Stimulated activated CD8-positive, alpha-beta memory T cell treated with anti-CD3 and anti-CD28 coated beads, Interleukin-15, amount 100 ng/mL, for 48 hours (primary cell): ENCODE measurements around the gene INPP5D.
A peak's percentile ranks its signal among the peaks of the same experiment; 100 is the strongest.
"Not testable (repeated sequence)": the region's sequence is repeated elsewhere in the genome, so short reads cannot be mapped to it uniquely, and the experiment has no call there.

Experiments
- DNase-seq, 2 donors: peaks; one replicate each; pipeline ENCODE4 v3.0.0-alpha.2; 2020; ENCODE audit warnings: low read depth in 2 of 2

INPP5D gene

DNA sequence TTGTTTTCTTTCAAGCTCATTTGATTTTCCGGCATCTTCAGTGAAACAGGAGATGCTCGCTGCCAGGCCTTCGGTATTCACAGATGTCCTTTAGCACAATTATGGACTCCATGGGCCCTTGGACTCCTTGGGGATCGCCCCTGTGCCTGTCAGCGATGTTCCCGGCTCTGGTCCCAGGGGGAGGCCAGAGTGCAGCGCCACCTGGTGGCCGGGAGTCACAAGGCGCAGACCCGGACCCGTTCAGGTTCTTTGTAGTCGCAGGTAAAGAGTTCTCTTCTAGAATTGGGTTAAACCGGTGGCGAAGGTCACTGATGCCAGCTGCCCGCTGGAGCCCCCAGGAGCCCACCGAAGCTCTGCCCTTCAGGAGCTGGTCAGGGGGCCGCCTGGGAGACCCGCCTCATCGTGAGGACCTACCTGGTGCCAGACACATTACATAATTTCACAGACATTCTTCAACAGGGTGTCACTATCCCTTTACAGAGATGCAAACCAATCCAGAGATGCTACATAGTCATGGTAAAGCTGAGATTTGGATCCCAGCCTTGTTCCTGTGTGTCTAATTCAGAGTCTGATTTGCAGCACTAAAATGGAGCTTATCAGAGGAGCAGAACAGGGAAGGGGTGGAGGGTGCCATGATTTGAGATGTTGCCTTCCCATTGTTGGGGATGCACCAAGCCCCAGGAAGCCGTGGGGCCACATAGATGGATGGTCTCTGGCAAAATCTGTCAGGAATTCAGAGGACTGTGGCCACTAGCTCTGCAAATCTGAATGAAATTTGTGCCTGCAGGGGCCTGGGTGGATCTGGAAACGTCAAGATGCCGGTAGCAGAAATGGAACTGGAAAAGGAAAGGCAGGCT is 6.0 kb upstream of the INPP5D start:
- DNase-seq = peak; percentile 58 to 59

DNA sequence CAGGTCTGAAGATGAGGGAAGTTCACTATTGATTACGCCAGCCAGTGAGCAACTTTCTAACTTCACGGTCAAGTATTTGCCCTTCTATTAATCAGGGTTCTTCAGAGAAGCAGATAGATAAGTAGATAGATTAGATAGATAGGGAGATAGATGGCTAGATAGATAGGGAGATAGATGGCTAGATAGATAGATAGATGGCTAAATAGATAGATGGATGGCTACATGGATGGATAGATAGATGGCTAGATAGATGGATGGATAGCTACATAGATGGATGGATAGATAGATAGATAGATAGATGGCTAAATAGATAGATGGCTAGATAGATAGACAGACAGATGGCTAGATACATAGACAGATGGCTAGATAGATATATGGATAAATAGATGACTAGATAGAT is 4.8 kb upstream of the INPP5D start:
- no peak for DNase-seq

DNA sequence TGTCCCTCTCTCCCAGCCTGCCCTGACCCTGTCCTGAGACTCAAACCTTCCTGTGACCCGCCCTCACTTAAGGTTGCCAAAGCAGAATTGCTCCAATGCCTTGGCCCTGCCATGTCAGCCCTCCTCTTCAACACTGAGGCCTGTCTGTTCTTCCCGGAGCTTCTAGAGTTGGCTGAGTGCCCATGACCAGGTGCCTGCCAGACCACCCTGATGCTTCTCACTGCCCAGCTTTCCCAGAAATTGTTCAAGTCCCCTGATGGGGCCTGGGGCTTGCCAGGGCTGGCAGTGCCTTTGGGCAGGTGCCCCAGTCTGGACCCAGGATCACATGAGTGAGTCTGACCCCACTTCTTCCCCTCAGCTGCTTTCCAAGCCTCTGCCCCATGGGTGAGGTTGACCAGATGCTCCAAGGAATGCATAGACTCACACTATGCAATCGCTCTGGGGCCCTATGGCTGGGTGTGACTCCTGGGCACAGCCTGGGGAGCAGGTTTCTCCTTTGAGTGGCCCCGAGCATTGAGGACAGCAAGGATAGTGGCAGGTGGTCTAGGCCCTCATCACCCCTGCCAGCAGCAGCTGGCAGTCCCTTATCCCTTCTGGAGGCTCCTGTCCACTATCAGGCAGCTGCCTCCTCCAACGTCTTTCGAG is 3.1 kb upstream of the INPP5D start:
- DNase-seq = no peak

DNA sequence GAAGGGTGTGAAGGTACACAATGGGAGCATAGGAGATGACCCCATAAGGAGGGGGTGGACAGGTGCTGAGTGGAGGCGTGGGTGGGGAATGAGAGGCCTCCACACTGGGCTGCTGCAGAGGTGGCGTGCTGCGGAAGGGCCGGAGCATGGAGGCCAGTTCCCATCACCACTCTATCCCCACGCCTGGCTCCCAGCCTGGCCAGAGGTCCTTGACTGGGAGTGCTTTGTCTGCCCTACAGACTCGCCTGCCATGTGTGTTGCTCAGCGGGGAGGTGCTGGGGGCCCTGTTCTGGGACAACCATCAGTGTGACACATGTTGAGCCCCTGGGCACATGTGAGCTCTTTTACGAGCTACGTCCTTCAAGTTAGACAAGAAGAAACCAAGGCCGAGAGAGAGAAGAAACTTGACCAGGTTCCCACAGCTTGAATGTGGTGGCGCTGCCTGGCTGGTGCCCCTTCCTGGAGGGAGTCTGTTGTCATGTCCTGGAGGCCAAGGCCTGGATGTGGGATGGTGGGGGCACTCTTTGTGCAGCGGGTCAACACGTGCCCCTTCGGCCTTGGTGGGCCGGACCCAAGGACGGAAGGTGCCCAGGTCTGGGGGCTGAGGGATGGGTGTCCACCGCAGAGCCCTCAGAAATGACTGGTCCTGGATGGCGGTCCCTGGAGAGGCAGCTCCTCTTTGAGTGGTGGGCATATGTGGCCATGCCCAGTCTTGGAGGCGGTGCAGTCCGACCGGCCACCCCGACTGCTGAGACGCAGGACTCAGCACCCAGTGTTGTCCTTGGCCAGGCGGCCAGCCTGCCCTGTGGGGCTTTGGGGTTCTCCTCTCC is 1.2 kb upstream of the INPP5D start:
- DNase-seq = no peak

DNA sequence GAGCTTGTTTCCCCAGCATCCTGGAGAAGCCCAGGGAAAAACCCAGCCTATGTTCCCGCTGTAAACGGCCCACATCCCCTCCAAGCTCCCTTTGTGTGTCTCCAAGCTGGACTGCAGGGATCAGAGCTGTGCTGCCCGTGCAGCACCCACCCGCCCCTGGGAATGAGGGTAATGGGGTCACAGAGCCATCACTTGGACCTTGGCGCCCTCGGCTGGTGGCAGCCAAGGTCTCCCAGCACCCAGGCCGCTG is 670 bp upstream of the INPP5D start:
- DNase-seq = no peak

DNA sequence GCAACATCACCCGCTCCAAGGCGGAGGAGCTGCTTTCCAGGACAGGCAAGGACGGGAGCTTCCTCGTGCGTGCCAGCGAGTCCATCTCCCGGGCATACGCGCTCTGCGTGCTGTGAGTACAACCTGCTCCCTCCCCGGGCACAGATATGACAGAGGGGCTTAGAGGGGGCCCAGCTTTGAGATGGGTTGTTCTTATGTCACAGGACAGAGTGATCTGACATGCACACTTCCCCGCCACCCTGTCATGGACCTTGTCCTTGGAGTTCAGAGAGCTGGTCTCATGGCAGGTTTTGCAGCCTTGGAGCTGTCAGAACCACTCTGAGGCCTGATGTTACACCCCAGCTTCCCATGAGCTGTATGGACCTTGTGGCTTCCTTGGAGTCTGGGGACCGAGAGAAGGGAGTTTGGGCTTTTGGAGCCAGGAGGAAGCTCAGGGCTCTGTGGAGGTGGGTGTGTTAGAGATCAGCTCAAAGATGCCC is 398 bp downstream of the INPP5D start:
- no peak for DNase-seq

DNA sequence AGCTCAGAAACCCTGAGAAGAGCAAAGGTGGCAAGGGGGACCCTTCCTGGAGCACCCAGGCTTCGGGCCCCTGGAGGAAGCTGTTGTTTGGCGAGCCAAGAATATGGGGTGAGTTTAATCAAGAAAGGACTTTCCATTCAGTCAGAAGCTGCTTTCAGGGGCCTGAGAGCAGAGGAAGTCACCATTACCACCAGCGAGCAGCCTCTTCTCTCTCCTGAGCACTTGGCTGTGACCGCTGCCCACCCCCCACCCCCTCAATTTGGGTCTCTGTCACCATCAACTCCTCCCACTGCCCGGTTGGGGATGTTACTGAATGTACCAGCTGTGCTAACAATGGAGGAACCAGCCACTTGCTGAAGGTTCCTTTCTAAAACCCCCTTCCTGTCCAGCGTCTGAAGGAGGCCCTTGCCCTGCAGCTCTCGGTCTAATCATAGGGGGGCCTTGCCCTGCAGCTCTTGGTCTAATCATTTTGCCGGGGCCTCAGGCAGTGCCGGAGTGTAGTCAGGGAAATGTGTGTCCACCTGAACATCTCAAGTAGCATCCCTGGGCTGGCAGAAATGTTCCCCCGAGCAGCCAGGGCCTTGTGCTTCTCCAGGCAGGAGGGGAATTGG is 943 bp downstream of the INPP5D start:
- DNase-seq = no peak

DNA sequence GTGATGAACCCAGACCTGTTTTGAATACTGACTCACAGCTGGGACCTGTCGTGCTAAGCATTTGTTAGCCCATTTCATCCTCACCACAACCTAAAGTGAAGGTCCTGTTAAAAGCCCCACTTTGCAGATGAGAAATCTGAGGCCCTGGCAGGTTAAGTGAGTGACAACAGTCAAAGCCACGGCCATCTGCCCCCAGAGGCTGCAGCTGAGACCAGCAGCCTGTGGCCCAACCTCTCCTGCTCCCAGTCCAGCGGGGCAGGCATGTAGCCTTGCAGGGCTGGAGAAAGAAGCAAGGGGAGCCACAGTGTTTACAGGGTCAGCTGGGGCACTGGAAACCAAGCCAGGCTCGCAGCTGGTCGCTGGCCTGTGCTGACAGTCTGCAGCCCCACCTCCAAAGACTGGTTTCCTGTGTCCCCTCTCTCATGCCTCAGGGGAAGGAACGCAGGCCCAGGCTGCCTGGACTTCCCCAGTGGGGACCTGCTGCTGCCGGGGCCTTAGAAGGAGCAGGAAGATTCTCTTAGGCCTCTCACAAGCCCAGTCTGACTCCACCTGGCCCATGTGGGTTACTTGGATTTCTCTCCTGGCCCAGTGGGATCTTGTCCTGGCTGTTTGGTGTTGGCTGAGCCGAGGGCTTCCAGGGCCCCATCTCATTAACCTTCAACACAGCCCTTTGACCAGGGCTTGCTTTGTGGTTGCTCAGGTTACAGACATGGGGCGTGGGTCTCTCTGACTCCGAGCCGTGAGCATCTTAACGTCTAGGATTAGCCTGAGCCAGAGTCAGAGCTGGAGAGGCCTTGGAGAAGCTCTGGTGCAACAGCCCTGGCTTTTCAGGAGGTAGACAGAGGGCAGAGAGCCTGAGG is 1.7 kb downstream of the INPP5D start:
- DNase-seq = no peak

DNA sequence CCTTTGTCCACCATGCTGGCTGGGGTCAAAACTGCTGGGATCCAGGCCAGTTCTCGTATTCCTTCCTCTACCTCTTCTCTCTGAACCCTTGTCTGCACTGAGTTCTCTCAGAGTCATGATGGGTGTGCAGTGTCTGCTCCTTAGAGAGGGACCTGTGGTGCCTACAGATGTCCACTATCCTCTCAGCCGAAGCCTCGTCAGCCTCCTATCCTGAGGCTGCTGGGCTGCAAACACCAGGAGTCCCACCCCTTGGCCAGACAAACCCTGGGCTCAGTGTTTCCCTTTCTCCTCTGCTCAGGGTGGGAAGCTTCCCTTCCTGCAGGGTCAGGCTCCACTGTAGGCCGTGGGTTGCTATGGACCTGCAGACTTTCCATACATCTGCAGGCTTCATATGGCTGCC is 2.3 kb downstream of the INPP5D start:
- no peak for DNase-seq

DNA sequence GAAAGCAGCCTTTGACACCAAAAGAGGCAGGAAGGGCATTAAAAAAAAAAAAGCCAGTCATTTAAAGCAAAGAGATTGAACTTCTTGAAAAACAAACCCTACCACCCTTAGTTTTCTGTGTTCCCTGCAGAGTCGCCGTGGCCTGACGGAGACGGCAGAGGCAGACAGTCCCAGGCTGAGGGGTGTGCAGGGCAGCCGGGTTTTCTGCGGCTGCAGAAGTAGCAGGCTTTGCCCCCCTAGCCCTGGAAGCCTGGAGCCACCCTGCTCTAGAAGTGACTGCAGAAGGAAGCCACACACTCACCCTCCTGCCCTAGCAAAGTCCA is 2.8 kb downstream of the INPP5D start:
- no peak for DNase-seq

DNA sequence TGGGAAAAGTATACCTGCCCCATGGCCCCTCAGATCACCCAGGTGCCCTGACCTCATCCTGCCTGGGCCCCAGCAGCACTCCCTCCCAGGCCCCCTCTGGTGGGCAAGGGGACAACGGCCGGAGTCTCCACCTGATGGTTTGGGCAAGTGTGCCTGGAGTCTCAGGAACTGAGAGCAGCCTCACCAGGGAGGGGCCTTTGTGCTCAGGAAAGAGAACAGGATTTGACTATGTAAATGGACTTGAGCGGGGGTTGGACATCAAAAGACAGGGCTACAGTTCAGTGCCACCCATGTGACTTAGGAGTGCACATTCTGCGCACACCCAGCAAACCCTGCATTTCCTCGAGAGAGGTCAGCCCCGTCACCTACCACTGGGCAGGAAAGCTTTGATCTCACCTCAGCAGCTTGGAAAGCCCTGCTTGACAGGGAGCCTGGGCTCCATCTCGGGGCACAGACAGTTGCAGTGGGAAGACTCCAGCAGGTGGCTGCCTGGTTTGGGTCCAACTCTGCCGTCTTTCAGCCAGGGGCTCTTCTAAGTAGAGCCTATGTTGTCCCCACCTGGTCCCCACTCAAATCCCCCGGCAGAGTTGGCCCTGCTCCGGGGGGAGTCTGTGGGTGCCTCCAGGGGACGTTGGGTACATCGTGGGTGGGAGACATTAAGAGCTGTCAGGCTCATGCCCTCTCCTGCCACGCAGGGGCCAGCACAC is 3.3 kb downstream of the INPP5D start:
- no peak for DNase-seq

DNA sequence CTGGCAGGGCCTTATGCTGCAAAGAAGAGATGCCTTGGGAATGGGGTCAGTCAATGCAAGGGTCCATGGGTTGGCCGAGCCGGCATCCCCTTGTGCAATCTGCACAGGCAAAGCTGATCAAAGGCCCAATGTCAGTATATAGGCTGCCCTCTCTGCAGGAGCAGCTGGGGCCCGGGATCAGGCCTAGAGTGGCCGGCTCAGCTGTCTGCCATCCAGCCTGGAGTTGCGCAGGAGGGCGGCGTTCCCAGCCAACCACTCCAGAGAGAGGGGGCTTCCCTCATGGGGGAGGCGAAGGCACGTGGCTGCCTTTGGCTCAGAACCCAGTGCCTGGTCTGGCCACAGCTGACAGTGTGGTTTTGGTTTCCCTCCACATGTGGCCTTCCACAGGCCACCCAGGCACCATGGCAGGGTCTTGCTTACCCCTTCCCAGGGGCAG is 3.9 kb downstream of the INPP5D start:
- no peak for DNase-seq

DNA sequence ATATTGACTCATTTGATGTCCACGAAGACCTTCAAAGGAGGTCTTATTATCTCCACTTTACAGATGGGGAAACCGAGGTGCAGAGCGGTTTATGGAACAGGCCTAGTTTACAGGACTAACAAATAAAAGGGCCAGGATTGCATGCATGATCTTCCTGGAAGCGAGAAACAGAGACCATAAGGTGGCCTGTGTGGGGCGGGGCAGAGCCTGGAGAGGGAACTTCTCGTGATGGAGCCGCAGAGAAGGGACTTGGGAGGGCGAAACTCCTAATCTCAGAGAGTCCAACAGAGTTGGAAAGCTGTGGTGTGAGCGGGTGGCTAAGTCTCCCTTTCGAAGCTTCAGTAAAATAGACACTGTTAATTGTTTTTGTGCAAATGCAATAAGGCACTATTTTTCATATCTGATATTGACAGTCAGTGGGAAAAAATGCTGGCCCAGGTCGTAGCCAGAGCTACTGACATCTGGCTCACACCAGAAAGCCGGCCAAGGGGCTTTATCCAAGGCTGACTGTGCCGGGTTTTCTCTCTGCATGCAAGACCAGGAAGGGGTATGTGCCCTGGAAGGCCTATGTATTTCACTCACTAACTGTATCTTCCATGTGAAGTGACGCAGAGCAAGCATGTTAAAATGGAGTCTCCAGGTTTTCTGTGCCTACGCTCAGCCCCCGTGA is 4.5 kb downstream of the INPP5D start:
- no peak for DNase-seq

DNA sequence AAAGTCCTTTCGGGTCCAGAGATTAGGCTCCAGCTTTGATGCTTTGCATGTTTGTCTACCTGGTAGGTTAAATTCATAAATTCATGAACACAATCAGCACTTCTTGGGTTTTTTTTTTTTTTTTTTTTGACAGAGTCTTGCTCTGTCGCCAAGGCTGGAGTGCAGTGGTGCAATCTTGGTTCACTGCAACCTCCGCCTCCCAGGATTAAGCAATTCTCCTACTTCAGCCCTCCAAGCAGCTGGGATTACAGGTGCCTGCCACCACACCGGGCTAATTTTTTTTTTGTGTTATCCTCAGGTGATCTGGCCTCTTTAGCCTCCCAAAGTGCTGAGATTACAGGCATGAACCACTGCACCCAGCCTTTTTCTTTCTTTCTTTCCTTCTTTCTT is 5.1 kb downstream of the INPP5D start:
- not testable (repeated sequence) for DNase-seq

DNA sequence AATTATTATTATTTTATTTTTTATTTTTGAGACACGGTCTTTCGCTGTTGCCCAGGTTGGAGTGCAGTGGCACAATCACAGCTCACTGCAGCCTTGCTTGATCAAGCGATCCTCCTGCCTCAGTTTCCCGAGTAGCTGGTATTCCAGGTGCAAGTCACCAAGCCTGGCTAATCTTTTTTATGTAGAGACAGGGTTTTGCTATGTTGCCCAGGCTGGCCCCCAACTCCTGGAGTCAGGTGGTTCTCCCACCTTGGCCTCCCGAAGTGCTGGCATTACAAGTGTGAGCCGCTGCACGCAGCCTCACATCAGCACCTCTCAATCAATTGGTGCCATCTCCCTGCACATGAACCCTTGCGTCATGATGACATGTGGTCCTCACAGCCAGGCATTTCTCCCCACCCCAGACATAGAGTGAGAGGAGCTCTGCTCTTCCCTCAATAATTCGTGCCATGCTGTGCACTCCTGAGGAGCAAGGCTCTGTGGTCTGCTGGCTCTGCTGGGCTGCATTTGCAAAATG is 5.9 kb downstream of the INPP5D start:
- no peak for DNase-seq

DNA sequence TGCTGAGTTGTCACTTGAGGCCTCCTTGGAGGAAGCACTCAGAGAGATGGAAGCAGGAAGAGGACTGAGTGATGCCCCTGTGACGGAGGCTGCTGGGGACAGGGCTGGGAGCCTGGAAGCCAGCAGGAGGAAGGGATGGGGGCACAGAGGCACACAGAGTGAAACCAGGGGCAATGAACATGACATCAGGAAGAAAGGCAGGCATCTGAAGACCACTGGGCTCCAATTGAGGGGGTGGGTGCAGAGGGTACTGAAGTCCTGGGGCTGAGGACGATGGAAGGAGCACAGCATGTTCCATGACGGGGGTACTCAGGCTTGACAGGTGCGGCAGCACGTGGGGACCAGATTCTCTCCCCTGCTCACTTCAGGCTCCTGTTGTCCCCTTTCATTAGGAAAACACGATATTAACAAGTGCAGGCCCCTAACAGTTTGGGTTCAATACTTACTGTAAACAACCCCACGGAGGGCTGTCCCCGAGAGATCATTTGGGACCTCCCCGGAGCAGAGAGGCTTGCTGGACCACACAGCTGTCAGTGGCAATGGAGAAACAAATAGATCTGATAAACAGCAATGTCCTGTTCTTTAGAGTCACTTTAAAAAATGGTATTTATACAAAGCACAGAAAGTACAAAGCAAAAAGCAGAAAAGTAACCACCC is 8.7 kb downstream of the INPP5D start:
- no peak for DNase-seq

DNA sequence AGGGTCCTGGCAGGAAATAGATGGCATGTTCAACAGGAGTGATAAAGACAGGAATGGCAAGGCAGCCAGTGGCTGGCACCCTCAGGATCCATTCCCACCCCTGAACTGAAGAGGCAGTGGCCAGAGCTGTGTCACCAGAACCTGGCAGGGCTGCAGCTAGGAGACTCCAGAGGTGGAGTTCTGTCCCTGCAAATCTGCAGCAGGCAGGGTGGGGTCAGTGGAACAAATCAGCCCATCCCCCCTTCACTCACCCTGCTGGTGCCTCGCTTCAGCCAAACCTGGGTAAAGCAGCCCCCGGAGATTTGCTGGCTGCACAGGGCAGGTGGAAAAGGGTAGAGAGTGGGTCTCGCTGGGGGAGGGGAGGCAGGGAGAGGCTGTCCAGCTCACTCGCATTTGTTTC is 12.7 kb downstream of the INPP5D start:
- no peak for DNase-seq

DNA sequence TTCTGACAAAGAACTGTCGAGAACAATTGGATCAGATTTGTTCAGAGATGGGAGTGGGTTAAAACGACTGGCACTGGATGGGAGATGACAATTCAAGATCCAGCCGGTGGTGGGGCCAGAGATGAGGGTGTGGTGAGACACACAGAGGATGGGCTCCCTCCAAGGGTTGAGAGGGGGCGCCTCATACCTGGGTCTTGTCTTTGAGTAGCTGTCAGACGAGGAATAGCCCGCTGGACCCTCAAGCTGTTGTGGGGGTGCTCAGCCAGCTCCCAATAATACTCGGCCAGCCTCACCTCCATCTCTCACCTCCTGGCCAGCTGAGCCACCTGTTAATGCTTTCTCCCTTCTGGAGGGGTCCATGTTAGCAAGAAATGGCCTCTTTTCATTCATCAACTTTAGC is 14.0 kb downstream of the INPP5D start:
- no peak for DNase-seq

DNA sequence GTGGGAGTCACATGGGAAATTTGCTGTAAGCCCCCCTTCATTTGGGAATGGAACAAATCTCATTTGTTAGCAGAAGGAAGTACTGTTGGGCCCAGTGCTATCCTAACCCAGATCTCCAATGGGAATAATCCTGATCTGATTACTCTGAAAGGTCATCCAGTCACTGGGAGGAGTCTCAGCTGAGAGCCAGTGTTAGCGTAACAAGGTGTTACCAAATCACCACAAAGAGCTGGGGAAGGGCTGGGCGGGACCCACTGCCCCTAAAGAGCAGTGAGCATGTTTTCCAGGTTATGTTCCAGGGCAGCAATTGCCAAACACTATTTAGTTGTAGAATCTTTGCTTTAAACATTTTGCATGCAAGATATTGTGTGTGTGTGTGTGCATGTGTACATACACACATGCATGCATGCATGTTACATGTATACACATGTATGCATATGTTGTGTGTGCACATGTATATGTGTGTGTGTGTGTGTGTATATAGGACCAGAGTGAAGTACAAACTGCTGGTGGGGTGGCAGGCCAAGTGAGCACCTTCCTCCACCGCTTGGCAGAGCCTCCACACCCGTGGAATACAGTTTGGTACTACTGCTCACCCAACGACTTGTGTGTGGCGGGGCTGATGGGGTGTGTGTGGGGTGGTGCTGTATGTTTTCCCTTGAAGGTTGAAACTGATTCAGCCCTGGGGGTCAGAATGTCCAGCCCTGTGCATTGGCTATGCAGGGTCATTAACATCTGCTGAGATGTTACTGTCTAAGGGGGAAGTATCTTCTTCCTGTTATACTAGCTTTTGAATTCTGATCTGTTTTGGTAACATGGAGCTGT is 15.2 kb downstream of the INPP5D start:
- DNase-seq = no peak
